HCT116 (cell line): ENCODE results near the gene EDN1. TPM values are rescaled to one million over a fixed set of nuclear protein-coding genes. Genes with fewer than 3 reads are reported as not detected.

Source experiments
- ATAC-seq: fragments of 200-7000 bp; cut with Tn5 transposase; 2 replicates; pipeline ENCODE4 v1.9.1; 2020; ENCODE audit warnings: mild to moderate bottlenecking, moderate library complexity
- BruUV-seq: library from RNA; stranded (reverse); fragments of 400-500 nt; replicated peaks from 2 replicates; lab custom pipeline; 2021; lab: Mats Ljungman, UMichigan
- CTCF ChIA-PET: fragments of 300-600 bp; sonication (Branson Sonifier 250); formaldehyde crosslinking; loops from one replicate; lab custom pipeline; 2021; ENCODE audit warnings: antibody characterized with exemption; lab: Charles Lee
- POLR2A ChIA-PET: fragments of 300-600, 350-600 bp; sonication (Branson Sonifier 250); formaldehyde crosslinking; loops from one replicate; lab custom pipeline; 2021; ENCODE audit warnings: antibody characterized with exemption; lab: Charles Lee
- RAD21 ChIA-PET, 2 experiments: fragments of 300-600 bp; sonication (Branson Sonifier 250); formaldehyde crosslinking; loops; one replicate each; lab custom pipeline; 2023; ENCODE audit warnings: low total read pairs in 2 of 2; ENCODE audit not compliant: uncharacterized antibody in 2 of 2, unreplicated experiment in 2 of 2, low non-redundant PET in 1 of 2; lab: Charles Lee
- DNase-seq: peaks from one replicate; pipeline ENCODE4 v3.0.0-alpha.2; 2010; ENCODE audit warnings: low read depth, low spot score
- H2AFZ ChIP-seq: fragments of 200-600 bp; shearing (Covaris generic), sonication (generic); 2 replicates; pipeline ENCODE4 v1.6.1; 2017; ENCODE audit warnings: low read depth, mixed run types, mixed read lengths, antibody characterized with exemption, low read length; ENCODE audit not compliant: poor library complexity, severe bottlenecking
- H3K27ac ChIP-seq: 2 replicates; pipeline ENCODE4 v1.5.1; 2012; ENCODE audit warnings: low read depth, low read length
- H3K27me3 ChIP-seq: fragments of 200-600 bp; sonication (generic); 2 replicates; pipeline ENCODE4 v1.6.1; 2016; ENCODE audit warnings: mixed run types, low read length, mixed read lengths; ENCODE audit not compliant: insufficient read depth
- H3K36me3 ChIP-seq, 2 experiments: fragments of 200-500 bp in 1 of 2; fragments of 200-600 bp in 1 of 2; sonication (Bioruptor generic) in 1 of 2; sonication (generic) in 1 of 2; 2 replicates each; pipeline versions ENCODE4 v1.5.1 to v1.6.1; 2014 to 2016; ENCODE audit warnings: low read length in 2 of 2, inconsistent platforms in 1 of 2, mixed read lengths in 1 of 2, mixed run types in 1 of 2; ENCODE audit not compliant: insufficient read depth in 2 of 2, control insufficient read depth in 1 of 2
- H3K4me1 ChIP-seq, 2 experiments: fragments of 200-600 bp in 1 of 2; sonication (generic) in 1 of 2; 2 replicates each; pipeline versions ENCODE4 v1.5.1 to v1.6.1; 2012 to 2017; ENCODE audit warnings: low read length in 2 of 2, inconsistent platforms in 1 of 2, mild to moderate bottlenecking in 1 of 2, mixed read lengths in 1 of 2, mixed run types in 1 of 2, moderate library complexity in 1 of 2; ENCODE audit not compliant: insufficient read depth in 2 of 2, control insufficient read depth in 1 of 2
- H3K4me2 ChIP-seq: fragments of 200-600 bp; sonication (generic); 2 replicates; pipeline ENCODE4 v1.6.1; 2017; ENCODE audit warnings: mixed run types, low read length, mixed read lengths
- H3K4me3 ChIP-seq, 2 experiments: fragments of 200-600 bp in 1 of 2; sonication (generic) in 1 of 2; replicated peaks in 1 of 2; 2 replicates each; pipeline ENCODE4 v1.5.1; 2011 to 2016; ENCODE audit warnings: low read length in 2 of 2, control low read depth in 1 of 2, low read depth in 1 of 2, mild to moderate bottlenecking in 1 of 2, mixed read lengths in 1 of 2, mixed run types in 1 of 2
- H3K79me2 ChIP-seq: fragments of 200-600 bp; sonication (generic); 2 replicates; pipeline ENCODE4 v1.6.1; 2017; ENCODE audit warnings: mild to moderate bottlenecking, mixed run types, low read length, moderate library complexity, mixed read lengths; ENCODE audit not compliant: insufficient read depth
- H3K9ac ChIP-seq: fragments of 200-600 bp; sonication (generic); 2 replicates; pipeline ENCODE4 v1.6.1; 2016; ENCODE audit warnings: low read length, mixed read lengths
- H3K9me2 ChIP-seq: fragments of 200-600 bp; sonication (generic), shearing (Covaris generic); 2 replicates; pipeline ENCODE4 v1.6.1; 2017; ENCODE audit warnings: mixed run types, mild to moderate bottlenecking, moderate library complexity; ENCODE audit not compliant: insufficient read depth
- H3K9me3 ChIP-seq, 2 experiments: fragments of 200-500 bp in 1 of 2; fragments of 200-600 bp in 1 of 2; sonication (Bioruptor generic) in 1 of 2; sonication (generic) in 1 of 2; 2 replicates each; pipeline ENCODE4 v1.6.1; 2014 to 2017; ENCODE audit warnings: low read length in 2 of 2, mixed read lengths in 2 of 2, inconsistent platforms in 1 of 2, low read depth in 1 of 2, mild to moderate bottlenecking in 1 of 2, mixed run types in 1 of 2, moderate library complexity in 1 of 2; ENCODE audit not compliant: control insufficient read depth in 1 of 2, insufficient read depth in 1 of 2
- H4K20me1 ChIP-seq: fragments of 200-600 bp; sonication (generic), shearing (Covaris generic); 2 replicates; pipeline ENCODE4 v1.6.1; 2017; ENCODE audit warnings: mixed run types, mild to moderate bottlenecking, moderate library complexity; ENCODE audit not compliant: insufficient read depth
- CEBPB ChIP-seq: IDR thresholded peaks from 2 replicates; pipeline ENCODE4 v1.6.1; 2012; ENCODE audit warnings: low read depth
- CTCF ChIP-seq, 3 experiments: fragments of 200-600 bp in 1 of 3; sonication (generic) in 1 of 3; IDR thresholded peaks in 2 of 3; conservative IDR thresholded peaks in 1 of 3; 2 replicates each; pipeline ENCODE4 v1.5.1; 2012 to 2017; ENCODE audit warnings: low read depth in 2 of 3, low read length in 2 of 3, antibody characterized with exemption in 1 of 3, borderline replicate concordance in 1 of 3, control low read depth in 1 of 3, mild to moderate bottlenecking in 1 of 3, mixed read lengths in 1 of 3, mixed run types in 1 of 3, moderate library complexity in 1 of 3; ENCODE audit not compliant: insufficient read depth in 1 of 3
- EGR1 ChIP-seq: IDR thresholded peaks from 2 replicates; pipeline ENCODE4 v1.6.1; 2012; ENCODE audit warnings: low read depth
- EZH2 ChIP-seq: fragments of 200-600 bp; sonication (generic); IDR thresholded peaks from 2 replicates; pipeline ENCODE4 v1.6.1; 2017; ENCODE audit warnings: antibody characterized with exemption, mixed run types
- JUND ChIP-seq: IDR thresholded peaks from 2 replicates; pipeline ENCODE4 v1.6.1; 2012
- POLR2A ChIP-seq: IDR thresholded peaks from 2 replicates; pipeline ENCODE4 v1.7.0; 2011; ENCODE audit warnings: borderline replicate concordance; ENCODE audit not compliant: insufficient read depth, insufficient read length; ENCODE audit errors: extremely low read depth
- RAD21 ChIP-seq: IDR thresholded peaks from 2 replicates; pipeline ENCODE4 v1.6.1; 2012; ENCODE audit warnings: low read depth, mild to moderate bottlenecking
- SIN3A ChIP-seq: IDR thresholded peaks from 2 replicates; pipeline ENCODE4 v1.6.1; 2012; ENCODE audit warnings: low read depth
- SP1 ChIP-seq: IDR thresholded peaks from 2 replicates; pipeline ENCODE4 v1.6.1; 2012; ENCODE audit warnings: low read depth
- SRF ChIP-seq: IDR thresholded peaks from 2 replicates; pipeline ENCODE4 v1.6.1; 2012; ENCODE audit warnings: low read depth
- YY1 ChIP-seq: IDR thresholded peaks from 2 replicates; pipeline ENCODE4 v1.6.1; 2011; ENCODE audit warnings: low read length, low read depth, moderate library complexity, mild to moderate bottlenecking; ENCODE audit not compliant: insufficient replicate concordance; ENCODE audit errors: extremely low read depth
- ZBTB33 ChIP-seq: IDR thresholded peaks from 2 replicates; pipeline ENCODE4 v1.6.1; 2011; ENCODE audit warnings: mild to moderate bottlenecking, low read length, moderate library complexity; ENCODE audit not compliant: insufficient replicate concordance; ENCODE audit errors: extremely low read depth
- intact Hi-C: fragments of 100-400 bp; cut with micrococcal nuclease; formaldehyde crosslinking; loops from 2 replicates; pipeline ENCODE4 v1.10.0; 2022
- total RNA-seq: library from RNA; stranded (reverse); gene quantifications from one replicate; pipeline ENCODE4 v1.2.1, GENCODE V29; 2021; ENCODE audit not compliant: unreplicated experiment
- TF ChIP-seq, protein P1 (sequence below): IDR thresholded peaks from 2 replicates; pipeline ENCODE4 v1.6.1; 2012
- TF ChIP-seq, protein P2 (sequence below): IDR thresholded peaks from 2 replicates; pipeline ENCODE4 v1.6.1; 2012

The EDN1 gene
- total RNA-seq, 1 experiment from 2014 or later = 0.22 TPM

GRCh38 chr6:12293235-12293930 lies 3.2 kb downstream of the EDN1 start:
- ChIA-PET RAD21 (no interaction called here), CTCF (no interaction called here)
- no peak overlapping the region for H3K27ac ChIP-seq
- H4K20me1 ChIP-seq = no peaks in the 10 kb centered on the region
- ATAC-seq (no peak), DNase-seq (no peak)
- H3K9ac ChIP-seq = no peak overlapping the region
- no peak overlapping the region for H3K4me3 ChIP-seq
- H3K4me2 ChIP-seq = no peak overlapping the region
- no TSS peak for BruUV-seq
- no peak for TF ChIP-seq SIN3A
- no peak for TF ChIP-seq YY1
- TF ChIP-seq SP1 = no peak
- no peak for TF ChIP-seq CTCF (IDR thresholded peaks at IDR 0.05 in 2 of 3, conservative IDR thresholded peaks at IDR 0.05 in 1 of 3; ENCODE audit: borderline replicate concordance in 1 of 3, insufficient read depth in 1 of 3, low read depth in 2 of 3, low read length in 2 of 3)
- TF ChIP-seq SRF = no peak
- no peak for TF ChIP-seq JUND
- TF ChIP-seq, protein P1, sequence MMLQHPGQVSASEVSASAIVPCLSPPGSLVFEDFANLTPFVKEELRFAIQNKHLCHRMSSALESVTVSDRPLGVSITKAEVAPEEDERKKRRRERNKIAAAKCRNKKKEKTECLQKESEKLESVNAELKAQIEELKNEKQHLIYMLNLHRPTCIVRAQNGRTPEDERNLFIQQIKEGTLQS = no peak
- no peak for TF ChIP-seq CEBPB
- no peak for TF ChIP-seq EZH2
- no peak for TF ChIP-seq EGR1
- no peak for TF ChIP-seq POLR2A
- no peak for TF ChIP-seq ZBTB33
- TF ChIP-seq, protein P2, sequence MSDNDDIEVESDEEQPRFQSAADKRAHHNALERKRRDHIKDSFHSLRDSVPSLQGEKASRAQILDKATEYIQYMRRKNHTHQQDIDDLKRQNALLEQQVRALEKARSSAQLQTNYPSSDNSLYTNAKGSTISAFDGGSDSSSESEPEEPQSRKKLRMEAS = no peak
- TF ChIP-seq RAD21 = no peak
- TF ChIP-seq, all 23 proteins: peak for 0
- intact Hi-C loops = loop anchor here (5.0 kb wide), 2 partner anchors 189 to 209 kb away; no protein-coding TSS in a partner anchor
- Histone ChIP-seq H3K27me3 (no peaks in the 10 kb centered on the region), H3K79me2 (no peaks in the 10 kb centered on the region), H3K4me1 (peaks cover 7 to 40% of the 10 kb centered on the region in 2 experiments), H3K9me3 (no peaks in the 10 kb centered on the region), H2AFZ (no peak overlapping the region), H3K36me3 (no peaks in the 10 kb centered on the region), H3K9me2 (no peaks in the 10 kb centered on the region)
- POLR2A ChIA-PET = no interaction called here
